Common myeloid progenitor, CD34-positive (primary cell): Measurements from ENCODE around the gene SCNN1A.
A peak's percentile ranks its signal among the peaks of the same experiment; 100 is the strongest.

ENCODE experiments used
- CTCF ChIA-PET: fragments of 350-600 bp; sonication (Branson Sonifier 250); formaldehyde crosslinking; loops from one replicate; lab custom pipeline; 2021; ENCODE audit warnings: antibody characterized with exemption; lab: Charles Lee
- POLR2A ChIA-PET: fragments of 350-600 bp; sonication (Branson Sonifier 250); formaldehyde crosslinking; loops from one replicate; lab custom pipeline; 2021; ENCODE audit warnings: antibody characterized with exemption; lab: Charles Lee
- DNase-seq, 3 donors: peaks; one replicate each; pipeline versions ENCODE4 v3.0.0 to v3.0.0-alpha.2; 2013
- H3K27ac ChIP-seq, 2 experiments: 1 replicate in 1 of 2; 2 replicates in 1 of 2; pipeline ENCODE4 v1.7.0; 2013; ENCODE audit warnings: inconsistent platforms in 2 of 2, low read length in 2 of 2, mild to moderate bottlenecking in 2 of 2, low read depth in 1 of 2, moderate library complexity in 1 of 2; ENCODE audit not compliant: severe bottlenecking in 2 of 2, insufficient read depth in 1 of 2, poor library complexity in 1 of 2
- H3K27me3 ChIP-seq, 5 experiments: replicated peaks in 2 of 5; 1 replicate in 3 of 5; 2 replicates in 2 of 5; pipeline versions ENCODE4 v1.6.1 to v1.7.0; 2013; ENCODE audit warnings: low read length in 4 of 5, mild to moderate bottlenecking in 2 of 5, moderate library complexity in 2 of 5, inconsistent platforms in 1 of 5; ENCODE audit not compliant: insufficient read depth in 5 of 5, control insufficient read depth in 4 of 5
- H3K36me3 ChIP-seq, 4 experiments: 1 replicate in 2 of 4; 2 replicates in 2 of 4; pipeline versions ENCODE4 v1.6.1 to v1.7.0; 2013; ENCODE audit warnings: low read length in 3 of 4, control low read depth in 1 of 4, mild to moderate bottlenecking in 1 of 4; ENCODE audit not compliant: control insufficient read depth in 4 of 4, insufficient read depth in 4 of 4
- H3K4me1 ChIP-seq, 4 experiments: 1 replicate in 3 of 4; 2 replicates in 1 of 4; pipeline versions ENCODE4 v1.6.1 to v1.7.1; 2013; ENCODE audit warnings: low read length in 3 of 4, mild to moderate bottlenecking in 3 of 4, control low read depth in 1 of 4, inconsistent platforms in 1 of 4, moderate library complexity in 1 of 4; ENCODE audit not compliant: control insufficient read depth in 4 of 4, insufficient read depth in 4 of 4; ENCODE audit errors: control extremely low read depth in 1 of 4
- H3K4me3 ChIP-seq, 7 experiments: 1 replicate in 4 of 7; 2 replicates in 3 of 7; pipeline versions ENCODE4 v1.5.1 to v1.7.0; 2013; ENCODE audit warnings: mild to moderate bottlenecking in 7 of 7, low read length in 6 of 7, moderate library complexity in 6 of 7, inconsistent platforms in 2 of 7, low read depth in 2 of 7, control low read depth in 1 of 7; ENCODE audit not compliant: insufficient read depth in 4 of 7, control insufficient read depth in 1 of 7; ENCODE audit errors: extremely low read depth in 1 of 7
- H3K9me3 ChIP-seq, 5 experiments: 1 replicate in 4 of 5; 2 replicates in 1 of 5; pipeline versions ENCODE4 v1.6.1 to v1.7.1; 2013; ENCODE audit warnings: low read length in 4 of 5, mild to moderate bottlenecking in 2 of 5, inconsistent platforms in 1 of 5, low read depth in 1 of 5, moderate library complexity in 1 of 5; ENCODE audit not compliant: control insufficient read depth in 4 of 5, insufficient read depth in 2 of 5; ENCODE audit errors: control extremely low read depth in 1 of 5
- WGBS: methylation state at CpG from one replicate; pipeline ENCODE4 v1.1.5; 2013; ENCODE audit not compliant: insufficient coverage; 5-methylcytosine and 5-hydroxymethylcytosine counted together

Gene SCNN1A

DNA sequence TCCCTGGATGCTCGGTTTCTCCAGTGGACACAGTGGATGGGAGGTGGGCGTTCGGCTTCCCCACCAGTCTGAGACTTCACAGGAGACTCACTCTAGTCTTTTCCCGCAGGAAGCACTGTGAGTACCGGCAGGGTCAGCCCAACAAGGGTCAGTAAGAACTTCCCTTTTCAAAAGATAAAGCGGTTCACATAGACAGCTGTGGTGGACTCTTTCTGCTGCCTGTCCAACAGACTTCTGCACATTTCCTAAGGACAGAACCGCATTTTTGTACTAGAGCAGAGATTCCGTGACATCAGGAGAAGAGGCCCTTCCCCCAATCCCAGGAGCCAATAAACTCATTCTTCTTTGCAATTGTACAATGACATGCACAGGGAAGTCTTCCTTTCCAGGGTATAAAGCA lies 19.0 kb upstream of the SCNN1A start:
- H3K4me3 ChIP-seq: no peak overlapping the region
- H3K27ac ChIP-seq: no peak overlapping the region
- H3K4me1 ChIP-seq: peaks cover 0 to 4% (median 2%) of the 10 kb centered on the region in 4 experiments
- CTCF ChIA-PET: no interaction called here
- peaks cover 0 to 30% (median 12%) of the 10 kb centered on the region in 4 experiments for H3K36me3 ChIP-seq
- POLR2A ChIA-PET: interaction anchor here (0.6 kb wide), 1 partner anchor 8 kb away, joined by 3 read pairs; no protein-coding TSS in a partner anchor
- WGBS: 87% methylated on average over 6 of the region's 8 CpGs
- no peak for DNase-seq
- H3K27me3 ChIP-seq: no peaks in the 10 kb centered on the region
- no peaks in the 10 kb centered on the region for H3K9me3 ChIP-seq

- POLR2A ChIA-PET: no interaction called here
- Histone ChIP-seq H3K27me3 (no peaks in the 10 kb centered on the region), H3K27ac (no peak overlapping the region), H3K4me3 (no peak overlapping the region), H3K4me1 (peaks cover 0 to 4% (median 2%) of the 10 kb centered on the region in 4 experiments), H3K9me3 (no peaks in the 10 kb centered on the region), H3K36me3 (peaks cover 0 to 42% (median 20%) of the 10 kb centered on the region in 4 experiments)
- CTCF ChIA-PET: interaction anchor here (1.2 to 2.3 kb wide), 4 partner anchors 15 to 62 kb away, joined by 3 to 7 read pairs (median 4); no protein-coding TSS in a partner anchor
- 100% methylated on average over 5 of the region's 7 CpGs for WGBS
- no peak for DNase-seq
These were observed 17.7 kb upstream of the SCNN1A start for GRCh38 chr12:6393109-6393508.

- Histone ChIP-seq H3K9me3 (no peaks in the 10 kb centered on the region), H3K36me3 (peaks cover 0 to 48% (median 24%) of the 10 kb centered on the region in 4 experiments), H3K27me3 (no peaks in the 10 kb centered on the region), H3K4me3 (no peak overlapping the region), H3K4me1 (peaks cover 0 to 4% (median 2%) of the 10 kb centered on the region in 4 experiments), H3K27ac (peak overlapping the region in 1 of 2 experiments; percentile 63)
- CTCF ChIA-PET: interaction anchor here (1.2 to 2.3 kb wide), 4 partner anchors 15 to 61 kb away, joined by 3 to 7 read pairs (median 4); no protein-coding TSS in a partner anchor
- POLR2A ChIA-PET: interaction anchor here (0.5 kb wide), 1 partner anchor 119 kb away, joined by 3 read pairs; no protein-coding TSS in a partner anchor
- 57% methylated on average over 5 of the region's 6 CpGs for WGBS
- DNase-seq: peak in 2 of 3 donors; percentile 15 to 34
These were observed 17.1 kb upstream of the SCNN1A start for GRCh38 chr12:6392504-6392903.

- Histone ChIP-seq H3K27ac (no peak overlapping the region), H3K9me3 (no peaks in the 10 kb centered on the region), H3K36me3 (peaks cover 0 to 60% (median 35%) of the 10 kb centered on the region in 4 experiments), H3K27me3 (no peaks in the 10 kb centered on the region), H3K4me1 (peaks cover 0 to 7% (median 3%) of the 10 kb centered on the region in 4 experiments), H3K4me3 (no peak overlapping the region)
- WGBS: 93% methylated on average over 12 of the region's 17 CpGs
- CTCF ChIA-PET: no interaction called here
- no peak for DNase-seq
- POLR2A ChIA-PET: no interaction called here
These were observed 15.7 kb upstream of the SCNN1A start for GRCh38 chr12:6391013-6391412.

- no peaks in the 10 kb centered on the region for H3K9me3 ChIP-seq
- no peak for DNase-seq
- CTCF ChIA-PET: interaction anchor here (0.8 kb wide), 1 partner anchor 33 kb away, joined by 3 read pairs; no protein-coding TSS in a partner anchor
- peaks cover 0 to 13% (median 4%) of the 10 kb centered on the region in 4 experiments for H3K4me1 ChIP-seq
- no peak overlapping the region for H3K27ac ChIP-seq
- POLR2A ChIA-PET: no interaction called here
- no peak overlapping the region for H3K4me3 ChIP-seq
- H3K36me3 ChIP-seq: peaks cover 0 to 61% (median 38%) of the 10 kb centered on the region in 4 experiments
- WGBS: 93% methylated on average over 12 of the region's 15 CpGs
- no peaks in the 10 kb centered on the region for H3K27me3 ChIP-seq
These were observed 14.9 kb upstream of the SCNN1A start for GRCh38 chr12:6390084-6390799.

DNA sequence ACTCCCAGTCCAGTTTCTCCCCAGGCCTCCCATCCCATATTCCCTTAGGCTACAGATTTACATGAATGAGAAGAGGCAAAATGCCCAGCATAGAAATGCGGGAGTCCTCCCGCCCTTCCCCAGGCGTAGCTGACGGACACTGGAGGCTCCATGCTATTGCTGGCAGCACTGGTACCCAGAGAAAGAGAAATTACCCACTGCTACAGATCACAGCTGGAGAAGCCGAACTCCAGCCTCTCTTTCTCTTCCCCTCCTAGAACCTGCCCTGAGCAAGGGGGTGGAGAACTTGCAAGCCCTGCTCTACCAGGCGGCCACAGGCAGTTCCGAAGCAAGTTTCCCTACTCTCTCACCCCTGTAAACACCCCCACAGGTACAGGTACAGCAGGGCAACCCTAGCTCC lies 12.2 kb upstream of the SCNN1A start:
- POLR2A ChIA-PET: interaction anchor here (1.0 kb wide), 1 partner anchor 12 kb away, joined by 4 read pairs; the partner anchor contains the start of gene SCNN1A
- Histone ChIP-seq H3K36me3 (peaks cover 0 to 61% (median 37%) of the 10 kb centered on the region in 4 experiments), H3K27ac (peak overlapping the region in 1 of 2 experiments; percentile 26), H3K27me3 (no peaks in the 10 kb centered on the region), H3K4me3 (no peak overlapping the region), H3K4me1 (peaks cover 0 to 36% (median 27%) of the 10 kb centered on the region in 4 experiments), H3K9me3 (no peaks in the 10 kb centered on the region)
- DNase-seq: no peak
- 90% methylated on average over 5 of the region's 7 CpGs for WGBS
- CTCF ChIA-PET: interaction anchor here (1.0 to 1.9 kb wide), 4 partner anchors 20 to 64 kb away, joined by 3 to 8 read pairs (median 3); no protein-coding TSS in a partner anchor
